MM.1S (cell line): Measurements from ENCODE around the gene ANKS1B.

Experiments
- DNase-seq: peaks from one replicate; pipeline ENCODE4 v3.0.0-alpha.2; 2015
- H2AFZ ChIP-seq: fragments of 300-600 bp; sonication (generic); 2 replicates; pipeline ENCODE4 v1.6.0; 2016; ENCODE audit warnings: antibody characterized with exemption, low read length
- H3F3A ChIP-seq: fragments of 300-600 bp; sonication (generic); 2 replicates; pipeline ENCODE4 v1.6.1; 2016; ENCODE audit warnings: mild to moderate bottlenecking, antibody characterized with exemption, low read length, moderate library complexity, mixed read lengths; ENCODE audit not compliant: insufficient read depth
- H3K27ac ChIP-seq: fragments of 300-600 bp; sonication (generic); 2 replicates; pipeline ENCODE4 v1.5.1; 2016; ENCODE audit warnings: mild to moderate bottlenecking, low read length
- H3K27me3 ChIP-seq: fragments of 300-600 bp; sonication (generic); replicated peaks from 2 replicates; pipeline ENCODE4 v1.6.0; 2016; ENCODE audit warnings: low read length; ENCODE audit not compliant: insufficient read depth
- H3K36me3 ChIP-seq: fragments of 300-600 bp; sonication (generic); replicated peaks from 2 replicates; pipeline ENCODE4 v1.6.1; 2016; ENCODE audit warnings: mild to moderate bottlenecking, low read length, mixed read lengths; ENCODE audit not compliant: insufficient read depth
- H3K4me1 ChIP-seq: fragments of 300-600 bp; sonication (generic); 2 replicates; pipeline ENCODE4 v1.6.1; 2016; ENCODE audit warnings: low read length, mixed read lengths
- H3K4me2 ChIP-seq: fragments of 300-600 bp; sonication (generic); 2 replicates; pipeline ENCODE4 v1.6.0; 2016; ENCODE audit warnings: low read depth, low read length
- H3K4me3 ChIP-seq: fragments of 300-600 bp; sonication (generic); 2 replicates; pipeline ENCODE4 v1.5.1; 2016; ENCODE audit warnings: low read length, mixed read lengths
- H3K79me2 ChIP-seq: fragments of 300-600 bp; sonication (generic); 2 replicates; pipeline ENCODE4 v1.6.1; 2016; ENCODE audit warnings: mixed run types, low read length, mixed read lengths
- H3K9ac ChIP-seq: fragments of 300-600 bp; sonication (generic); 2 replicates; pipeline ENCODE4 v1.6.1; 2016; ENCODE audit warnings: low read length, mixed read lengths
- H3K9me2 ChIP-seq: fragments of 300-600 bp; sonication (generic); replicated peaks from 2 replicates; pipeline ENCODE4 v1.6.1; 2016; ENCODE audit warnings: mild to moderate bottlenecking, low read length, mixed read lengths; ENCODE audit not compliant: insufficient read depth
- H3K9me3 ChIP-seq: fragments of 300-600 bp; sonication (generic); replicated peaks from 2 replicates; pipeline ENCODE4 v1.6.1; 2016; ENCODE audit warnings: mild to moderate bottlenecking, low read length, mixed read lengths; ENCODE audit not compliant: insufficient read depth
- H4K20me1 ChIP-seq: fragments of 300-600 bp; sonication (generic); 2 replicates; pipeline ENCODE4 v1.6.1; 2016; ENCODE audit warnings: mild to moderate bottlenecking, low read length, moderate library complexity, mixed read lengths; ENCODE audit not compliant: insufficient read depth
- EZH2 ChIP-seq: fragments of 300-600 bp; sonication (generic); optimal IDR thresholded peaks from 2 replicates; pipeline ENCODE3; 2017; ENCODE audit warnings: low read depth, mild to moderate bottlenecking, antibody characterized with exemption, low read length, mixed read lengths
- EZH2phosphoT487 ChIP-seq: fragments of 300-600 bp; sonication (generic); IDR thresholded peaks from 2 replicates; pipeline ENCODE4 v1.6.1; 2018; ENCODE audit warnings: antibody characterized with exemption, low read length
- TF ChIP-seq, protein P1 (sequence below): fragments of 300-600 bp; sonication (generic); IDR thresholded peaks from 2 replicates; pipeline ENCODE4 v1.5.1; 2016; ENCODE audit warnings: antibody characterized with exemption, low read length, mixed read lengths

The ANKS1B gene

DNA sequence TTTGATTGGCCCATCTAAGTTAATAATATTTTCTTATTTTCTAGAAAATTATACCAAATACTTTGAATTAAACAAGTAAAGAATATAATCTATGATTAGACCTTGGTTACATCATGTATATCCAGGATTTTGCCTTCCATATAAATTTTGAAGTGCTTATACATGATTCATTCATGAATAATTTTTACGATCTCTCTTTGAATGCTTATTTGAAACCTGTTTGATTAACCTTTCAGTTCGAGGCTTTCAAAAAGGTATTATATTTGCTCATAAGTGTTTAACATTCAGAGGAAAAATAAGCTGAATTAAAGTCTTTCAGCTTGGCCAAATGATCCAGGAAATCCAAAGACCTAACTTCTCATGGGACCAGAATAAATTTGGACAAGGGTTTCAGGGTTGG, 832.4 kb downstream of the ANKS1B start:
- TF ChIP-seq, protein P1, sequence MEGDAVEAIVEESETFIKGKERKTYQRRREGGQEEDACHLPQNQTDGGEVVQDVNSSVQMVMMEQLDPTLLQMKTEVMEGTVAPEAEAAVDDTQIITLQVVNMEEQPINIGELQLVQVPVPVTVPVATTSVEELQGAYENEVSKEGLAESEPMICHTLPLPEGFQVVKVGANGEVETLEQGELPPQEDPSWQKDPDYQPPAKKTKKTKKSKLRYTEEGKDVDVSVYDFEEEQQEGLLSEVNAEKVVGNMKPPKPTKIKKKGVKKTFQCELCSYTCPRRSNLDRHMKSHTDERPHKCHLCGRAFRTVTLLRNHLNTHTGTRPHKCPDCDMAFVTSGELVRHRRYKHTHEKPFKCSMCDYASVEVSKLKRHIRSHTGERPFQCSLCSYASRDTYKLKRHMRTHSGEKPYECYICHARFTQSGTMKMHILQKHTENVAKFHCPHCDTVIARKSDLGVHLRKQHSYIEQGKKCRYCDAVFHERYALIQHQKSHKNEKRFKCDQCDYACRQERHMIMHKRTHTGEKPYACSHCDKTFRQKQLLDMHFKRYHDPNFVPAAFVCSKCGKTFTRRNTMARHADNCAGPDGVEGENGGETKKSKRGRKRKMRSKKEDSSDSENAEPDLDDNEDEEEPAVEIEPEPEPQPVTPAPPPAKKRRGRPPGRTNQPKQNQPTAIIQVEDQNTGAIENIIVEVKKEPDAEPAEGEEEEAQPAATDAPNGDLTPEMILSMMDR: no peak
- TF ChIP-seq EZH2phosphoT487 (no peak), EZH2 (no peak)
- no peaks in the 10 kb centered on the region for H3F3A ChIP-seq
- no peak for DNase-seq

DNA sequence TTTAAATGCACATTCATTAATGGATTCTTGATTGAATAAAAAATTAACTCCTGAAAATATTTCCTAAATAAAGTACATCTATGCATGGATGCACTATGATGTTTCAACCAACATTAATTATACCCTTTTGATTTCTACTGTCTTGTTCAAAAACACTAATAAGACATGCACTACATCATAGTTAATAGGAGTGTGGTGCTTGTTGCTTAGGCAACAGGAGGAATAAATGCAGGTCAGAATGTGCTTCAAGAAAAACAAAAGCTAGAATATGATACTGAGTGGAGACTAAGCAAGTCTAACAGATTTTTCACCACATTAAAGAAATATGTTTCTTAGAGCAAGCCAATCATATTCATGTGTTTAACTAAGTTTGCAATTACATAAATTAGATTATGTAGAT, 833.0 kb downstream of the ANKS1B start:
- H3K27ac ChIP-seq: no peak overlapping the region
- H4K20me1 ChIP-seq: no peaks in the 10 kb centered on the region
- H3K27me3 ChIP-seq: no peaks in the 10 kb centered on the region
- no peaks in the 10 kb centered on the region for H3F3A ChIP-seq
- DNase-seq: no peak
- H3K4me1 ChIP-seq: no peaks in the 10 kb centered on the region
- H3K4me2 ChIP-seq: no peak overlapping the region
- H2AFZ ChIP-seq: no peak overlapping the region
- H3K9ac ChIP-seq: no peak overlapping the region
- H3K36me3 ChIP-seq: no peaks in the 10 kb centered on the region
- H3K9me3 ChIP-seq: no peaks in the 10 kb centered on the region
- no peaks in the 10 kb centered on the region for H3K9me2 ChIP-seq
- H3K4me3 ChIP-seq: no peak overlapping the region
- TF ChIP-seq EZH2phosphoT487 (no peak), EZH2 (no peak)
- TF ChIP-seq, protein P1: no peak
- no peaks in the 10 kb centered on the region for H3K79me2 ChIP-seq

More for the DNA sequence above, 832.4 kb downstream of the ANKS1B start:
- Histone ChIP-seq H3K27ac (no peak overlapping the region), H3K9ac (no peak overlapping the region), H3K4me2 (no peak overlapping the region), H3K4me3 (no peak overlapping the region), H3K4me1 (no peaks in the 10 kb centered on the region), H2AFZ (no peak overlapping the region), H3K27me3 (no peaks in the 10 kb centered on the region), H3K79me2 (no peaks in the 10 kb centered on the region), H3K9me2 (no peaks in the 10 kb centered on the region), H4K20me1 (no peaks in the 10 kb centered on the region), H3K9me3 (no peaks in the 10 kb centered on the region), H3K36me3 (no peaks in the 10 kb centered on the region)

DNA sequence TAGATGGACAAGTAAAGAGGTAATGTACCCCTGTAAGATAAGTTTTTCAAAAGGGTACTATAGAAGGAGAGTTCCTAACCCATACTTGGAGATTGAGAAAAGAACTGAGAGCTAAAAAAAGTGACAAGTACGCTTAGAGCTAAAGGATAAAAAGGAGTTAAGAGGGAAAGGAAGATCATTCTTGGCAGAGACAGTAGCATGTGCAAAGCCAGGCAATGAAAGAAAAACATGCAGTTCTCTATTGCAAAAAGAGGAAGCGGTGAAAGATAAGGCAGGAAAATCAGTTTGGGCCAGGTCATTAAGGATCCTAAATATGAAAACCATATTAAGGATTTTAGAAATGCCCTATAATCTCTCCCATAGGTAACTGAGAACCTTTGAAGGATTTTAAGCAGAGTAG, 837.6 kb downstream of the ANKS1B start:
- DNase-seq: no peak
- Histone ChIP-seq H4K20me1 (no peaks in the 10 kb centered on the region), H3K36me3 (no peaks in the 10 kb centered on the region), H3K9me2 (no peaks in the 10 kb centered on the region), H2AFZ (no peak overlapping the region), H3K9me3 (no peaks in the 10 kb centered on the region), H3K4me3 (no peak overlapping the region), H3K4me2 (no peak overlapping the region), H3K9ac (no peak overlapping the region), H3K27ac (no peak overlapping the region), H3F3A (no peaks in the 10 kb centered on the region), H3K4me1 (no peaks in the 10 kb centered on the region), H3K79me2 (no peaks in the 10 kb centered on the region), H3K27me3 (no peaks in the 10 kb centered on the region)
- TF ChIP-seq, protein P1: no peak
- TF ChIP-seq EZH2phosphoT487: no peak
- TF ChIP-seq EZH2: no peak
